T-helper 22 cell (primary cell): ENCODE results near the gene ISG20L2.

Experiments
- DNase-seq: peaks from one replicate; pipeline ENCODE4 v3.0.0-alpha.2; 2020; ENCODE audit warnings: low read depth

The ISG20L2 gene

GRCh38 chr1:156689953-156690674 lies 38.5 kb downstream of the ISG20L2 start:
- no peak for DNase-seq

GRCh38 chr1:156689035-156689952 lies 39.3 kb downstream of the ISG20L2 start:
- peak; percentile 55 for DNase-seq

GRCh38 chr1:156684227-156684782 lies 44.3 kb downstream of the ISG20L2 start:
- no peak for DNase-seq

- DNase-seq: no peak
These were observed 46.2 kb downstream of the ISG20L2 start for GRCh38 chr1:156682166-156682890.

GRCh38 chr1:156681196-156681960 lies 47.2 kb downstream of the ISG20L2 start:
- DNase-seq: no peak

- no peak for DNase-seq
These were observed 48.5 kb downstream of the ISG20L2 start for GRCh38 chr1:156680056-156680455.

- DNase-seq: no peak
These were observed 50.7 kb downstream of the ISG20L2 start for GRCh38 chr1:156677616-156678596.

GRCh38 chr1:156676820-156677615 lies 51.5 kb downstream of the ISG20L2 start, which contains the start of gene NES:
Gene NES, minus strand, starts transcription at chr1:156677407. Its CDS starts 143 bp downstream, at chr1:156677264.
- no peak for DNase-seq

- DNase-seq: no peak
These were observed 52.3 kb downstream of the ISG20L2 start for GRCh38 chr1:156676114-156676819.

GRCh38 chr1:156675210-156676113 lies 53.1 kb downstream of the ISG20L2 start:
- no peak for DNase-seq

- no peak for DNase-seq
These were observed 55.0 kb downstream of the ISG20L2 start for GRCh38 chr1:156673387-156674121.
